ENCODE data around the gene TMPRSS7. TPM values are rescaled to one million over a fixed set of nuclear protein-coding genes. Genes with fewer than 3 reads are reported as not detected.

The TMPRSS7 gene
- polyA plus RNA-seq, 3 donors = not detected

GRCh38 chr3:112046599-112046998 is 12.1 kb downstream of the TMPRSS7 start:
- Histone ChIP-seq H3K4me2 (replicated peaks; ENCODE audit: extremely low read depth, low read length, poor library complexity, severe bottlenecking) (no peak overlapping the region), H3K27ac (ENCODE audit: low read depth in 1 of 2, low read length in 2 of 2) (no peak overlapping the region), H3K4me1 (ENCODE audit: control insufficient read depth in 1 of 2, insufficient read depth in 2 of 2, low read length in 2 of 2) (peaks cover 0 to 2% of the 10 kb centered on the region in 2 donors), H4K20me1 (ENCODE audit: insufficient read depth, low read length) (no peaks in the 10 kb centered on the region), H3K9ac (ENCODE audit: insufficient read depth, low read length, poor library complexity, severe bottlenecking) (no peak overlapping the region), H3K36me3 (replicated peaks in 1 of 2; ENCODE audit: control insufficient read depth in 1 of 2, insufficient read depth in 2 of 2, low read length in 2 of 2) (no peaks in the 10 kb centered on the region), H3K4me3 (replicated peaks in 1 of 3; ENCODE audit: low read depth in 2 of 3, low read length in 3 of 3) (no peak overlapping the region), H2AFZ (ENCODE audit: insufficient read depth, low read depth, low read length, poor library complexity, severe bottlenecking) (no peak overlapping the region), H3K79me2 (ENCODE audit: insufficient read depth, low read length) (no peaks in the 10 kb centered on the region), H3K9me3 (replicated peaks in 1 of 2; ENCODE audit: control insufficient read depth in 1 of 2, insufficient read depth in 1 of 2, low read length in 2 of 2) (no peaks in the 10 kb centered on the region), H3K27me3 (ENCODE audit: control insufficient read depth in 2 of 2, insufficient read depth in 2 of 2, low read length in 2 of 2) (no peaks in the 10 kb centered on the region)
- Mint-ChIP-seq H3K4me1 (no peaks in the 10 kb centered on the region), H3K9me3 (no peaks in the 10 kb centered on the region), H3K4me3 (no peak overlapping the region), H3K27ac (no peak overlapping the region), H3K36me3 (no peaks in the 10 kb centered on the region), H3K27me3 (ENCODE audit: low read depth in 3 of 3) (peaks cover 0 to 1% (median 0%) of the 10 kb centered on the region in 3 donors)
- intact Hi-C loops (cut with micrococcal nuclease) = no loop called here
- no peak for TF ChIP-seq CTCF (IDR thresholded peaks at IDR 0.05)
- no CpG with 5 or more reads among the region's 4 CpGs for WGBS (ENCODE audit: insufficient coverage)
- DNase-seq = no peak

DNA sequence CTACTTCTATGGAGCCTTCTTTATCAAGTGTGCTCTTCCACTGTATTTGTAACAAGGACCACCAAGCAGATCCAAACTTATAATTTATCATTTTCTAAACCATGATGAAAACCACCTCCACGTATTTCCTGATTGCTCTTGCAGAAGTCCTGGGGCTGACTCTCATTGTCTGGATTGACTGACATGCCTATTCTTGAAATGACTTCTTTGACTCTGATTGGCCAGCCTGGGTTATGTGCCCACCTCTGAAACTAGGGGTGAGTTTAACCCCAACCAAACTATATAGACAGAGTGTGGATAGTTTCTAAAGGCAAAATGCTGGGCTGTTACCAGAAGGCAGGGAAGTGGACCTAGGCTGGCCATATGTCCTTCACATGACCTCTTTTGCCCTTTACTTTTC is 12.7 kb downstream of the TMPRSS7 start:
- no peak for DNase-seq
- no peak overlapping the region for H2AFZ ChIP-seq (ENCODE audit: insufficient read depth, low read depth, low read length, poor library complexity, severe bottlenecking)
- no peaks in the 10 kb centered on the region for H3K4me1 Mint-ChIP-seq
- H3K9me3 ChIP-seq (replicated peaks in 1 of 2; ENCODE audit: control insufficient read depth in 1 of 2, insufficient read depth in 1 of 2, low read length in 2 of 2) = no peaks in the 10 kb centered on the region
- H3K79me2 ChIP-seq (ENCODE audit: insufficient read depth, low read length) = no peaks in the 10 kb centered on the region
- H3K4me3 Mint-ChIP-seq = no peak overlapping the region
- no peak for TF ChIP-seq CTCF (IDR thresholded peaks at IDR 0.05)
- H3K9me3 Mint-ChIP-seq = no peaks in the 10 kb centered on the region
- no peaks in the 10 kb centered on the region for H3K36me3 Mint-ChIP-seq
- H3K27ac ChIP-seq (ENCODE audit: low read depth in 1 of 2, low read length in 2 of 2) = no peak overlapping the region
- H3K36me3 ChIP-seq (replicated peaks in 1 of 2; ENCODE audit: control insufficient read depth in 1 of 2, insufficient read depth in 2 of 2, low read length in 2 of 2) = no peaks in the 10 kb centered on the region
- H3K27me3 Mint-ChIP-seq (ENCODE audit: low read depth in 3 of 3) = peaks cover 0 to 1% (median 0%) of the 10 kb centered on the region in 3 donors
- no peak overlapping the region for H3K4me2 ChIP-seq (replicated peaks; ENCODE audit: extremely low read depth, low read length, poor library complexity, severe bottlenecking)
- no peak overlapping the region for H3K27ac Mint-ChIP-seq
- WGBS (ENCODE audit: insufficient coverage) = 40% methylated on average over 1 of the region's 1 CpG
- intact Hi-C loops (cut with micrococcal nuclease) = no loop called here
- H4K20me1 ChIP-seq (ENCODE audit: insufficient read depth, low read length) = no peaks in the 10 kb centered on the region
- H3K9ac ChIP-seq (ENCODE audit: insufficient read depth, low read length, poor library complexity, severe bottlenecking) = no peak overlapping the region
- no peaks in the 10 kb centered on the region for H3K27me3 ChIP-seq (ENCODE audit: control insufficient read depth in 2 of 2, insufficient read depth in 2 of 2, low read length in 2 of 2)
- no peak overlapping the region for H3K4me3 ChIP-seq (replicated peaks in 1 of 3; ENCODE audit: low read depth in 2 of 3, low read length in 3 of 3)
- H3K4me1 ChIP-seq (ENCODE audit: control insufficient read depth in 1 of 2, insufficient read depth in 2 of 2, low read length in 2 of 2) = peaks cover 0 to 2% of the 10 kb centered on the region in 2 donors

All from CD14-positive monocyte (primary cell).